SHP77 treated with DMSO at 0.1 percent for 48 hours (cell line): Measurements from ENCODE around the gene ACSL3.
A peak's percentile ranks its signal among the peaks of the same experiment; 100 is the strongest.

Experiments used
- DNase-seq: peaks from one replicate; lab custom pipeline; 2025; lab: John Stamatoyannopoulos, UW

The ACSL3 gene

GRCh38 chr2:222942561-222942960 is 81.7 kb downstream of the ACSL3 start:
- no peak for DNase-seq

DNA sequence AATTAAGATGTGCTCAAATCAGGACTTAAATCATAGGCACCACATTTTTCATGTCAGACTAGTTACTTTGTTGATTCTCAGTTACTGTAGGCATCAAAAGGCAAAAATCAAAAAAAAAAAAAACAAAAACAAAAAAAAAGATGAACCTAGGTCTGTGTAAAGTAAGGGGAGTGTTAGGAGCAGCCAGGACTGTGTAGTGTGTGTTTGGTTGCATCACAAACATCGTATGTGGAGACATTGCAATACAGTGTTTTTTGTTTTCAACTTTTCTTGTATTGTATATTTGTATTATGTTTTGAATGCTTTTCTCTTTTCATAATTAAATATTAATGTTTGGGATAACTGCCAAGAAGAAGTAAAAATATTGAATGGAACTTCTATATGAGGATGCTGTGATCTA is 82.1 kb downstream of the ACSL3 start:
- DNase-seq, result no peak

- no peak for DNase-seq
These were observed 83.0 kb downstream of the ACSL3 start for GRCh38 chr2:222943820-222944219.

GRCh38 chr2:222944552-222944951 is 83.7 kb downstream of the ACSL3 start:
- no peak for DNase-seq

DNA sequence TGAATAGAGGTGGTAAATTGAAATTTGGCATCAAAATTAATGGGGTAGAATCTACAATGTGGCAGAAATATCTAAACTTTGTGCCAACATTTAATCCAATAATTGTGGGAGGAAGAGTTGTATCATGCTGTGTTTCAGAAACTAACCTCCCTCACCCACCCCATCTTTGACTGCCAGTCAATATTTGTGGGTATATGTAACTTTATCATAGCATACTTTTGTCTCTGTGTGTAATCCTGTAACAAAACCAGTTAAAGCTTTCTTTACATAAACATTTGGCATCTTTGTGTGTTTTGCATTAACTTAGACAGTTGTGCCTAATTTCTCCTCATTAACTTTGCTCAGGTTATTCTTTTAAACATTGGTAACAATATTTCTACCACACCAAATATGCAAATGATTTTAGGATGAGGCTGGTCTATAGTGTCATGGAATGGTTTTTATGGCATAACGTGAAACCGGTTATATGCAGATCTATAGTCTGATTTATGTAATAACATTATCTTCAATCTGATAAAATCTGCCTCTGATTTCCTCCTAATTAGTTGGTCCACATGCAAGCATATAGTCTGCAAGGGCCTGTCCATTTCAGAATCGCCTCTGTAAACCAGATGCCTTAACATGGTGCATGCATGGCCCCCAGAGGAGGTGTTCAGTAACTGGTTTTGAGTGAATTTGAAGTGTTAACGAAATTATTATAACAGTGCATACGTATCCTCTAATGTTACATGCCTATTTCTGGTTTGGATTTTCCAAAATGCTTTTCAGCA is 84.3 kb downstream of the ACSL3 start:
- no peak for DNase-seq

- no peak for DNase-seq
These were observed 85.1 kb downstream of the ACSL3 start for GRCh38 chr2:222945887-222946286.

- no peak for DNase-seq
These were observed 86.0 kb downstream of the ACSL3 start for GRCh38 chr2:222946700-222947287.

GRCh38 chr2:222949073-222949472 is 88.2 kb downstream of the ACSL3 start:
- DNase-seq, result no peak

- no peak for DNase-seq
These were observed 89.0 kb downstream of the ACSL3 start for GRCh38 chr2:222949690-222950323.

DNA sequence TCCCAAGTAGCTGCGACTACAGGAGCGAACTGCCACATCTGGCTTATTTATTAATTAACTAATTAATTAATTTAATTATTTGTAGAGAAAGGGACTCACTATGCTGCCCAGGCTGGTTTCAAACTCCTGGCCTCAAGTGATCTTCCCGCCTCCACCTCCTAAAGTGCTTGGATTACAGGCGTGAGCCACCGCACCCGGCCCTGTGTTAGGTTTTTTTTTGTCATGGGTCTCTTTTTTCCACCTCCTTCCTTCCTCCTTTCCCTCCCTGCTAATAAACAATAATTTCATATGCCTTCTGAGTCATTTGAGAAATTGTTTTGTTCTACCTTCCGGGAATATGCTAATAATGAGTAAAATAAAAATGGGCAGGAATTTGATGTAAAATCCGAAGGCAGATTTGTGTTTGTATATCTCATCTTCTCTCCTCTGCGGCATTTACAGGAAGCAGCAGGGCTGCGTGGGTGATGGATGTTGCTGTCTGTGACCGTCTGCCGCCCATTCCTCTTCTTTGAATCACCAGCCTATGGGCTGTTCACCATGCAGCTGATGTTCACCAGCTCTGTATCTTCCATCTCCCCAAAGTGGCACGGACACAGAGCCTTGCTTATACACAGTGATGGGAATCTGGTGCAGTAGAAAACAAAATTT is 89.9 kb downstream of the ACSL3 start:
- DNase-seq, result peak; percentile 50

- DNase-seq, result peak; percentile 91
These were observed 91.4 kb downstream of the ACSL3 start for GRCh38 chr2:222952204-222952603.

- no peak for DNase-seq
These were observed 94.2 kb downstream of the ACSL3 start for GRCh38 chr2:222955008-222955407.

GRCh38 chr2:222959358-222959757 is 98.5 kb downstream of the ACSL3 start:
- no peak for DNase-seq

DNA sequence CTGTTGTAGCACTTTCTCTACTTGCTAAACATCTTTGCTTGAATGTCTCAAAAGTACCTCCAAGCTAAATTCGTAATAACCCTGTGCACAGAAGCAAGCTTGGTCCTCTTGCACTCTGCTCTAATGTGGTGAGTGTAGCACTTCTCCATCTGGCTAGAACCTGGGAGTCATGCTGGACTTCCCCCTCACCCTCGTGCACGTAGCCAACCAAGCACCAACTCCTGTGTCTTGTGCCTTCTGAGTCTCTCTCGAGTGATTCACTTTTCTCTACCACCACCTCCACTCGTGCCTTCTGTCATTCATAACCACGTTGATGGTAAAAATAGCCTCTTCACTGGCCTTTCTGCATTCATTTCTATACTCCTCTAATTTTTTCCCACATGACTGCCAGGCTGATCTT is 99.3 kb downstream of the ACSL3 start:
- DNase-seq, result no peak

DNA sequence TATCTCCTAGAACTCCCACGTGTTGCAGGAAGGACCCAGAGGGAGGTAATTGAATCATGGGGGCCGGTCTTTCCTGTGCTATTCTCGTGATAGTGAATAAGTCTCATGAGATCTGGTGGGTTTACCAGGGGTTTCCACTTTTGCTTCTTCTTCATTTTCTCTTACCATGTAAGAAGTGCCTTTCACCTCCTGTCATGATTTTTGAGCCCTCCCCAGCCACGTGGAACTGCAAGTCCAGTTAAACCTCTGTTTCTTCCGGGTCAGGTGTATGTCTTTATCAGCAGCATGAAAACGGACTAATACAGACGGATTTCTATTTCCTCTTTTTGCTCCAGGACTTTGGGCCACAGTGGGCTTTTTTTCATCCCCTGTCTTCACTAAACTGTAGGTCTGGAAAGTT is 102.8 kb downstream of the ACSL3 start:
- no peak for DNase-seq

DNA sequence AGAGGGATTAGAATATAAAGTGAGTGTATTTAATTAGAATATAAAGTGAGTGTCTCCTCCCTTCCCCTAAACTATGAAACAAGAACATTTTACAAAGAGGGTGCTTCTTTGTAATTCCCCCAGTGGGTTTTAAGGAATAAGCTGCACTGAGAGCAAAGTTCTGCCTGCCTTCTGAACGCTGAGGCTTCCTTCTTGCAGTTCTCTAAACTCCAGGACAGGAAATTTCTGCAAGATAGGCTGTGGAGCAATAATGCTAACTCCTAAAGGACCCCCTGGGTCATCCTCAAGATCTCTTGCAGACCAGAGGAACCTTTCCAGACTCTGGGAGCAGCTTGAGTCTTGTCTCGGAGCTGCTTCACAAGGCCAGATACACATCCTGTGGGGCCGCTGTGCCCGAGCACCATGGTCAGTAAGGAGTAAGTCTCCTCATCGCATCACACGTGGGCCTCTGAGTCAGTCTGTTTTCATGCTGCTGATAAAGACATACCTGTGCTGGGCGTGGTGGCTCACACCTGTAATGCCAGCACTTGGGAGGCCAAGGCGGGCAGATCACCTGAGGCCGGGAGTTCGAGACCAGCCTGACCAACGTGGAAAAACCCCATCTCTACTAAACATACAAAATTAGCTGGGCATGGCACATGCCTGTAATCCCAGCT is 103.7 kb downstream of the ACSL3 start:
- no peak for DNase-seq

- DNase-seq, result no peak
These were observed 104.7 kb downstream of the ACSL3 start for GRCh38 chr2:222965555-222965954.

DNA sequence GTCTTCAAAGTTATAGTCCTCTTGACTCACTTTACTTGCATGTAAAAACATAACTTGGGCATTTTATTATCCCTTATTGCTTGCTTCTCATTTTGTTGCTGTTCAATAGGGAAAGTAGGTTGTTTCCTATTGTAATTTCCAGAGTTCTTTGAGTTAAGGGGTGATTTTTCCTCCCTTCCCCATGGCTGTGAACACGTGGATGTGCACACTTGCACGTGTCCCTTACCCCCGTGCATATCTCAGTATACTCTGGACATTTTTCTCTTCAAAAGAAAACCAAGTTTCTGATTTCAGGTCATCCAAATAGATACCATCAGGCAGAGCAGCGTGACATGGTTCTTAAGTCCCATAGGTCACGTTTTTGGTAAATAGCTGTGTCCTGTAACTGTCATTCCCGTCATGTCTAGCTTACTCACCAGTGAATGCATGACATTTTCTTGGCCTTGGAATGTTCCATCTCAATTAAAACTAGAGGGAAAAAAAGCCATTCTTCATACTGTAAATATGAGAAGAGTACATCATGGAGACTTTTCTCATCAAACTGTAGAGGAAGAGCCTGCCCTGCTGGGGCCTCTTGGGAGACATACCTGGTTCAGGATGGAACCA is 107.8 kb downstream of the ACSL3 start:
- no peak for DNase-seq

DNA sequence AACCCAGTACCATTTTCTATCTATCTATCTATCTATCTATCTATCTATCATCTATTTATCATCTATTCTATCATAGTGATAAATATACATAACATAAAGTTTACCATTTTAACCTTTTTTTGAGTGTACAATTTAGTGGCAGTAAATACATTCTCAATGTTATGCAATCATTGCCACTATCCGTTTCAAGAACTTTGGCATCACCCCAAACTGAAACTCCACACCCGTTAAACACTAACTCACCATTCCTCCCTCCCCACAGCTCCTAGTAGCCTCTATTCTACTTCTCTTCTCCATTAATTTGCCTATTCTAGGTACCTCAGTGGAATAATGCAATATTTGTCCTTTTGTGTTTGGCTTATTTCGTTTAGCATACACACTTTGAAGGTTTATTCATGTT is 108.7 kb downstream of the ACSL3 start:
- no peak for DNase-seq

- DNase-seq, result no peak
These were observed 111.6 kb downstream of the ACSL3 start for GRCh38 chr2:222972420-222972819.

- DNase-seq, result no peak
These were observed 112.4 kb downstream of the ACSL3 start for GRCh38 chr2:222973237-222973636.

- DNase-seq, result no peak
These were observed 112.9 kb downstream of the ACSL3 start for GRCh38 chr2:222973733-222974132.
